ENCODE data around the gene ZNF556.

DNA sequence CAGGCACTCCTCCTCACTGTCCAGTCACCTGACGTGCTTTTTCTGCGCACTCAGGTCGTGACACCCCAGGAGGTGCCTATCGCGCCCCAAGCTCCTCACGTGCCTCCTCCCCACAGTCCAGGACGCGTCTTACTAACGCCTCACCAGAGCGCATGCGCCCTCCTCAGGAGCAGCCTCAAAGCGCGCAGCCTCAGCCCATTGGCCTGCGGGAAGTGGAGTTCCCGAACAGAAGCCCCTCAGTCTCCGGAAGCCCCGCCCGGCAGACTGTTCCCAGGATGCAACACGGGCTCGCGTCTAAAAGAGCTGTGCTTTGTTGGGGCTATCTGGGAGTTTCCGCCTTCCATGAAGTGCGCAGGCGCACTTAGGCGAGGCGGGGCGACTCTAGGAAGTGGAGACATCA is 8.3 kb upstream of the ZNF556 start:
- TF ChIP-seq, protein P1, sequence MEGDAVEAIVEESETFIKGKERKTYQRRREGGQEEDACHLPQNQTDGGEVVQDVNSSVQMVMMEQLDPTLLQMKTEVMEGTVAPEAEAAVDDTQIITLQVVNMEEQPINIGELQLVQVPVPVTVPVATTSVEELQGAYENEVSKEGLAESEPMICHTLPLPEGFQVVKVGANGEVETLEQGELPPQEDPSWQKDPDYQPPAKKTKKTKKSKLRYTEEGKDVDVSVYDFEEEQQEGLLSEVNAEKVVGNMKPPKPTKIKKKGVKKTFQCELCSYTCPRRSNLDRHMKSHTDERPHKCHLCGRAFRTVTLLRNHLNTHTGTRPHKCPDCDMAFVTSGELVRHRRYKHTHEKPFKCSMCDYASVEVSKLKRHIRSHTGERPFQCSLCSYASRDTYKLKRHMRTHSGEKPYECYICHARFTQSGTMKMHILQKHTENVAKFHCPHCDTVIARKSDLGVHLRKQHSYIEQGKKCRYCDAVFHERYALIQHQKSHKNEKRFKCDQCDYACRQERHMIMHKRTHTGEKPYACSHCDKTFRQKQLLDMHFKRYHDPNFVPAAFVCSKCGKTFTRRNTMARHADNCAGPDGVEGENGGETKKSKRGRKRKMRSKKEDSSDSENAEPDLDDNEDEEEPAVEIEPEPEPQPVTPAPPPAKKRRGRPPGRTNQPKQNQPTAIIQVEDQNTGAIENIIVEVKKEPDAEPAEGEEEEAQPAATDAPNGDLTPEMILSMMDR (IDR thresholded peaks at IDR 0.05) = no peak
- TF ChIP-seq POLR2A (IDR thresholded peaks at IDR 0.05) = no peak

Measured in body of pancreas (tissue), 4 donors.